SKM-1 (cell line): ENCODE data around the gene MAPKAPK2.

Experiments used
- DNase-seq: peaks from one replicate; lab custom pipeline; 2025; ENCODE audit not compliant: unreplicated experiment; lab: John Stamatoyannopoulos, UW

Gene MAPKAPK2

GRCh38 chr1:206702260-206702659, 17.6 kb downstream of the MAPKAPK2 start:
- no peak for DNase-seq

DNA sequence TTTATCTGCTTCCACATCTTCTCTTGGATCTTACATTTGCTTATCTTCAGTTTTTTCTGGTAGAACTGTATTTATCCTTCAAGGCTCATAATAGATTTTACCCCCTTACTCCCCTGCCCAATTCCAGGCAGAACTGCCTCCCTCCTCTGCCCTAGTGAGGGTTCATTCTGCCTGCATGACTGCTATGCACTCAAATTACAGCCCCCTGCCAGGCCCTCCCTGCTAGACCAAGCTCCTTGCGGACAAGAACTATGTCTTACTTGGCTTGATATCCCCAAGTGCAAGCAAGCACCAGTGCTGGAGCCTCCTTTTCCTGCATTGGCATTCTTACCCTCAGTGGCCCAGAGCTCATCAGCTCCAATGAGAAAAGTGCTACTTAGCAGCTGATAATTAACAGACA, 18.1 kb downstream of the MAPKAPK2 start:
- no peak for DNase-seq

DNA sequence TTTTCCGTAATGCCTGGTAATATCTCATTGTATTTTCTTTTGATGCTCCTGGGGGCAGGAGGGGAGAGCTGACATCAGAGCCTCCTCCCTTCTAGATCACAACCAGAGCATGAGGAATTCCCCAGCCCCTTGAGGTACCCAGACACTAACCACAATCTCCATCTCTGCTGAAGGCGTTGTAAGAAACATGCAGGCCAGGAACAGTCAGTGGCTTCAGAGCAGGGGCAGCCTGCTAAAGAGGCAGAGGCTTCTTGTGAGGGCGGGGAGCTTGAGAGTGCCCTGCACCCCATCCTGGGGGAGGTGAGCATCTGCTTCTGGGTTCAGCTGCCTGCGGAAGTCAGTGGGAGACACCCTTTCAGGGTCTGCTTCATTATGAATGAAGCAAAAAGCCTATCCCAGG, 19.0 kb downstream of the MAPKAPK2 start:
- no peak for DNase-seq

DNA sequence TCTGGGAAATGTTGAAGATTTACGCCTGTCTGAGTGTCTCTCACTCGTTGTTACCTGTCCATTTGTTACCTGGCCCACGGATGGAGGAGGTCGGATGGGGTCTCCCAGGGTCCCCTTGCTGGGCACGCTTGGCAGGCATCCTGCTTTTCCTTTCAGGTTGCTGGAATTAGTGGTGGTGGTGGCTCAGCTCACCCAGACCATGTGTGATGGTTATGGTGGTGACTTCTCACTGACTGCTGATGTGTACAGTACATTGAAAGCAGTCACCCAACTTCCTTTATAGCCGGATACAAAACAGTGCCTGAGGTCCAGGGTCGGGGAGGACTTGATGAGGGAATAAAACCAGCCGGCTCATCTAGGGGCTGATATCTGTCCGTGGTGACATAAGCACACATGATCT, 19.5 kb downstream of the MAPKAPK2 start:
- DNase-seq: no peak

- DNase-seq: no peak
Measured at GRCh38 chr1:206705191-206705590, 20.5 kb downstream of the MAPKAPK2 start.

DNA sequence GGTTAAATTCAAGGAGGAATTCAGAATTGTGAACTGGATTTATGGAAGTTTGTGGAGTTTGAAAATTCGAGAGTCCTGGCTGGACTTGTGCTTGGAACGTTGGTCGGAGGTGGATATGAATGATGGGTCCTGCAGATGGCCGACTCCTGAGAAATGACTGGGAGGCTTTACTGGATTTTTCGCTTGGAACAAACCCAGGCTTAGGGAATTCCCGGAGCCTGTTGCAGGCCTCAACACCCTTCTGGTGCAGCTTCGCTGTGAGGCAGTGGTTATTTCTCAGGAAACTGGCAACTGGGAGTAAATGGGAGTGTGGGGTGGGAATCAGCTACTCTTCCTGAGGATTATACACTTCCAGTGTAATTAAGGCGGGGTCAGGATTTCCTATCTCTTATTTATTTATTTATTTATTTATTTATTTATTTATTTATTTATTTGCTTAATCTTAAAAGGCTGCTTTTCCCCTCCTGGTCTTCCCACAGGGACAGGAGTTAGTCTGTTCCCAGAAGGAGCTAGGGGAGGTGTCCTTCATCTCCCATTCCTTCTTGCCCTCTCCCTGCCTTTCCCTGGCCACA, 21.1 kb downstream of the MAPKAPK2 start:
- no peak for DNase-seq

GRCh38 chr1:206706298-206706791, 21.6 kb downstream of the MAPKAPK2 start:
- no peak for DNase-seq

GRCh38 chr1:206706806-206707366, 22.2 kb downstream of the MAPKAPK2 start:
- DNase-seq: no peak

DNA sequence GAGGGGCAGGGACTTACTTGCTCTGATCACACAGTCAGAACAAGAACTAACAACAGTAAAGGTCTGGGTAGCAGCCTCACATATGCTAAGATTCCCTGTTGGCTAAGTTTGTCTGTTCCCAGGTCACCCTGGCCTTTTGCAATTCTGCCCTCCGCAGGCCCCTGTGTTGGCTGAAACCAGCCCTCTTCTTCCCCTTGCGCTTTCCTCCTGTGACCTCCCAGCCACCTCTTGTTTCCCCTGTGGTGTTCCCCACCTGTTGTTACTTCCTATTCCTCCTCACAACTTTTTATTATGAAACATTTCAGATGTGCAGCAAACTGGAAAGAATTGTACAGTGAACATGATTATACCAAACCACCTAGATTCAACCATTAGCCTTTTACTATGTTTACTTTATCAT, 23.4 kb downstream of the MAPKAPK2 start:
- peak; percentile 99 for DNase-seq

GRCh38 chr1:206708882-206709281, 24.2 kb downstream of the MAPKAPK2 start:
- no peak for DNase-seq

GRCh38 chr1:206709322-206709721, 24.6 kb downstream of the MAPKAPK2 start:
- DNase-seq: no peak

GRCh38 chr1:206709772-206710459, 25.2 kb downstream of the MAPKAPK2 start:
- DNase-seq: no peak

- DNase-seq: no peak
Measured at GRCh38 chr1:206710460-206710823, 25.7 kb downstream of the MAPKAPK2 start.

- DNase-seq: no peak
Measured at GRCh38 chr1:206713070-206713469, 28.4 kb downstream of the MAPKAPK2 start.

- DNase-seq: no peak
Measured at GRCh38 chr1:206713910-206714312, 29.2 kb downstream of the MAPKAPK2 start.

- no peak for DNase-seq
Measured at GRCh38 chr1:206714331-206715058, 29.8 kb downstream of the MAPKAPK2 start.

DNA sequence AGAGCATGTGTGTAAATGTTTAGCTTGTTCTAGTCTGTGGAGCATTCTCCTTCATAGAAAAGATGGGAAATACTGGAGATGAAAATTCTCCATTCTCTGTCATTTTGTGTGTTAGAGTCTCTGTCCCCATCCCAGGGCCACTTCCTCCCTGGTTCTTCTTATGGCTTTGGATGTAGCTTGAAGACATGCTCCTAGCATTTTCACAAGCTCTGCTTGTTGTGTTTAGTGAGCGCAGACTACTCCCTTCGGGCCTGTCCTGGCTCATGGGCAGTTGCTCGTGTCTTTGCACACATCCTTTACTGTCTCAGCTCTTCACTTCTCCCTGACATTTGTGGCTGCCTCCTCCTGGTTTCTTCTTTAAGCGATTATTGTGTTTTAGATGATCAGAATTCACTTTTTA, 30.4 kb downstream of the MAPKAPK2 start:
- no peak for DNase-seq

GRCh38 chr1:206715552-206716158, 30.9 kb downstream of the MAPKAPK2 start:
- no peak for DNase-seq

DNA sequence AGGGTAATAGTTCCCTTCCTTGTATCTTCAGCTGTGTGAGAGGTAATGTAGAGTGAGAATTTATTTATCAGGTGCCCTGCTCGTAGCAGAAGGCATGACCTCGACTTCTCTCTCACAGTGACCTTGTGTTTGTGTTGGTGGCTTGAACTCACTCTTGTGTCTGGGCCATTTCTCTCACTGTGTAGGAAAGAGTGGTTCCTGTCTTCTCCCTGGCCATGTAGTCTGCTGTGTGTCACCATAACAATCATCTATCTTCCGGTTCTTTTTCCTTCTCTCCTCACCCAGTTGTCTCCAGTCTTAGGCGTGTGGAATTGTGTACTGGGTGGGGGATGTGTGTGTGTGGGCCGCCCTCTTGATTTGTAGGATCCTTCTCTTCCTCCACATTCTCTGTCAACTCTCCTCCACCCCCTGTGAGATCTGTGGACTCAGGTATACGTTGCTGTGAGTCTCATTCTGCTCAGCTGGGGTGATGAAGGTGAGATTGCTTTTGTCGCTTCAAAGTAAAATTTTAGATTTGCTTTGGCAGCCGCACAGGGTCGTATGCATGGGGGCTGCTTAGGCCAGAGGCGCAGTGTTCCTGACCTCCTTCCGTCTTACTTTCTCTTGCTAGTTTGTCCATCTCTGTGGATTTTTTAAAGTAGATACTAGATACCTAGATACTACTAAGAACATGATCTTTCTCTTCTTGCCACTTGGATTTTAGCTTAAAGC, 31.6 kb downstream of the MAPKAPK2 start:
- no peak for DNase-seq

GRCh38 chr1:206716870-206717673, 32.4 kb downstream of the MAPKAPK2 start:
- peak; percentile 99 for DNase-seq
